BJ (cell line): Measurements from ENCODE around the gene SMIM29. TPM values are rescaled to one million over a fixed set of nuclear protein-coding genes. Genes with fewer than 3 reads are reported as not detected.

Experiments used
- CTCF ChIA-PET: fragments of 350-600 bp; formaldehyde crosslinking; extraction: SDS; loops from one replicate; lab custom pipeline; 2021; ENCODE audit warnings: antibody characterized with exemption, inconsistent platforms; lab: Yijun Ruan, JAX
- POLR2A ChIA-PET: fragments of 300-600 bp; sonication (Branson Sonifier 250); formaldehyde crosslinking; extraction: SDS; loops from one replicate; lab custom pipeline; 2021; ENCODE audit warnings: antibody characterized with exemption; lab: Charles Lee
- DNase-seq: peaks from one replicate; pipeline ENCODE4 v3.0.0-alpha.2; 2011; ENCODE audit warnings: low read depth
- H3K27me3 ChIP-seq: 2 replicates; pipeline ENCODE4 v1.6.0; 2011; ENCODE audit warnings: low read length; ENCODE audit not compliant: control insufficient read depth, insufficient read depth
- H3K36me3 ChIP-seq: 2 replicates; pipeline ENCODE4 v1.5.1; 2011; ENCODE audit warnings: low read length; ENCODE audit not compliant: control insufficient read depth, insufficient read depth
- H3K4me3 ChIP-seq: 2 replicates; pipeline ENCODE4 v1.5.1; 2011; ENCODE audit warnings: low read depth, mild to moderate bottlenecking, control low read depth, low read length
- polyA plus RNA-seq: library from polyadenylated mRNA; depleted of rRNA; stranded (reverse); fragments of >200 nt; gene quantifications from 2 replicates; pipeline ENCODE4 v1.2.3, GENCODE V29; 2011; rRNA removed
- small RNA-seq: library from RNA; depleted of rRNA; stranded (forward); fragments of <200 nt; gene quantifications from one replicate; pipeline ENCODE3, GENCODE V24; 2012; ENCODE audit warnings: low replicate concordance, low read depth; ENCODE audit not compliant: insufficient read length
- TF ChIP-seq, protein P1 (sequence below): IDR thresholded peaks from 2 replicates; pipeline ENCODE4 v1.5.1; 2011; ENCODE audit warnings: low read depth, mild to moderate bottlenecking, control low read depth, inconsistent platforms, low read length, moderate library complexity; ENCODE audit not compliant: insufficient read depth

The SMIM29 gene
- polyA plus RNA-seq, 1 experiment: 29.5 TPM

DNA sequence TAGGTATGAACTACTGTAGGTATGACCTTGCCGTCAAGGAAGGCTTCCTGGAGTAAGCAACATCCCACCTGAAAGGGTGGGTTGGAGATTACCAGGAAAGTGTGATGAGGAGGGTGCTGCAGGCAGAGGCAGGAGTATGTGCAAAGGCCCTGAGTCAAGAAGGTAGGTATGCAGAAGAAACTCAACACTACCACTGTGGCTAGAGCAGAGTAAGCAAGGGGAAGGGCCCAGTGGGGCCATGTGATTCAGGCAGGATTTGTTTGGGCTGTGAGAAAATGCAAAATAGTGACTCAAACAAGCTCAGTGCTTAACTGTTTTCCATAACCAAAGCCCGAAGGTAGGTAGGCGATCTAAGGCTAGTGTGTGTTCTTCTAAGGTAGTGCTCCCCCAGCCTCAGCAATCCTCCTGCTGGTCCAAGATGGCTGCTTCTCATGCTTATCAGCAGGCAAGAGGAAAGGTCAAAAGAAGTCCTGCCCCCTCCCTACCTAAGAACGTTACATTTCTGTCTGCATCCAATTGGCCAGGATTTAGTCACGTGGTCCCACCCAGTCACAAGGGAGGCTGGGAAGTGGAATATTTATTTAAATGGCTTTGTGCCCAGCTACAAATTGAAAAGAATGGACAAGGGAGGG is 48.4 kb downstream of the SMIM29 start:
- H3K36me3 ChIP-seq: no peaks in the 10 kb centered on the region
- ChIA-PET POLR2A (interaction anchor here (0.6 kb wide), 1 partner anchor 560 kb away, joined by 11 read pairs; no protein-coding TSS in a partner anchor), CTCF (interaction anchor here (1.4 kb wide), 1 partner anchor 10 kb away, joined by 3 read pairs; no protein-coding TSS in a partner anchor)
- no peak overlapping the region for H3K4me3 ChIP-seq
- TF ChIP-seq, protein P1, sequence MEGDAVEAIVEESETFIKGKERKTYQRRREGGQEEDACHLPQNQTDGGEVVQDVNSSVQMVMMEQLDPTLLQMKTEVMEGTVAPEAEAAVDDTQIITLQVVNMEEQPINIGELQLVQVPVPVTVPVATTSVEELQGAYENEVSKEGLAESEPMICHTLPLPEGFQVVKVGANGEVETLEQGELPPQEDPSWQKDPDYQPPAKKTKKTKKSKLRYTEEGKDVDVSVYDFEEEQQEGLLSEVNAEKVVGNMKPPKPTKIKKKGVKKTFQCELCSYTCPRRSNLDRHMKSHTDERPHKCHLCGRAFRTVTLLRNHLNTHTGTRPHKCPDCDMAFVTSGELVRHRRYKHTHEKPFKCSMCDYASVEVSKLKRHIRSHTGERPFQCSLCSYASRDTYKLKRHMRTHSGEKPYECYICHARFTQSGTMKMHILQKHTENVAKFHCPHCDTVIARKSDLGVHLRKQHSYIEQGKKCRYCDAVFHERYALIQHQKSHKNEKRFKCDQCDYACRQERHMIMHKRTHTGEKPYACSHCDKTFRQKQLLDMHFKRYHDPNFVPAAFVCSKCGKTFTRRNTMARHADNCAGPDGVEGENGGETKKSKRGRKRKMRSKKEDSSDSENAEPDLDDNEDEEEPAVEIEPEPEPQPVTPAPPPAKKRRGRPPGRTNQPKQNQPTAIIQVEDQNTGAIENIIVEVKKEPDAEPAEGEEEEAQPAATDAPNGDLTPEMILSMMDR: no peak
- no peaks in the 10 kb centered on the region for H3K27me3 ChIP-seq
- no peak for DNase-seq

DNA sequence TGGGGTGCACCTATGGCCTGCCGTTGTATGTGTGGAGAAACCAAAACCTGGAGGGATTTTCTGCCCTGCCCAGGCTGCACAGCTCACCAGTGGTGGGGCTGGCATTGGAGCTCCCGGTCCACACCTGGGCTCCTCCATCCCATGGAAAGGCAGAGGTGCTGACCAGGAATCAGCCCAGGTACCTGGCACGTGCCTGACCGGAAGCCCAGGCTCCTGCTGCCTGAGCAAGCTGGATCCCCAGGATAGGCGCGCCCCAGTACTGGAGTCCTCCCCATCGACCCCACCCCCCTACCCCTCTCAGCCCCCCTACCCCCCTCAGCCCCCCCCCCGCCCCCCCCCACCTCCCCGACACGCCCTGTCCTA is 52.0 kb downstream of the SMIM29 start:
- TF ChIP-seq, protein P1: no peak
- ChIA-PET CTCF (interaction anchor here (0.6 to 3.3 kb wide), 28 partner anchors 9 to 415 kb away, joined by 3 to 36 read pairs (median 6); partner anchors contain the start of gene HMGA1), POLR2A (no interaction called here)
- no peaks in the 10 kb centered on the region for H3K36me3 ChIP-seq
- H3K4me3 ChIP-seq: peak overlapping the region; percentile 44
- no peak for DNase-seq
- H3K27me3 ChIP-seq: no peaks in the 10 kb centered on the region

Small RNA genes lying within 50 kb of the gene (small RNA-seq; reads per million reads assigned to genes)
- not detected for gene MIR6835

Other genes starting within 250 kb of the SMIM29 start
- 0.02 and 0.06 TPM in 2 replicates for gene GRM4, start 102.9 kb downstream of the SMIM29 start, polyA plus RNA-seq
- gene HMGA1, start 12.1 kb downstream of the SMIM29 start, polyA plus RNA-seq: 84.1 and 168 TPM in 2 replicates
- 9.6 and 14.9 TPM in 2 replicates for gene NUDT3, start 143.7 kb upstream of the SMIM29 start, polyA plus RNA-seq
- gene RPS10, start 177.1 kb upstream of the SMIM29 start, polyA plus RNA-seq: 2,590 and 3,048 TPM in 2 replicates
- gene PACSIN1, start 217.1 kb upstream of the SMIM29 start, polyA plus RNA-seq: 0.02 and 0.04 TPM in 2 replicates